GM13976 (cell line): ENCODE results near the gene POU6F2.

Experiments used
- DNase-seq: peaks from one replicate; pipeline ENCODE4 v3.0.0; 2012; ENCODE audit warnings: low spot score
- CTCF ChIP-seq: IDR thresholded peaks from 2 replicates; pipeline ENCODE4 v1.5.1; 2012; ENCODE audit warnings: borderline replicate concordance, mild to moderate bottlenecking; ENCODE audit not compliant: insufficient read depth; ENCODE audit errors: extremely low read depth, missing control alignments, control extremely low read depth
- in situ Hi-C: fragments of 300-500 bp; cut with MboI; formaldehyde crosslinking; loops from one replicate; pipeline ENCODE4 v1.12.0; 2022; ENCODE audit warnings: low sequenced_read_pairs, mixed read lengths, inconsistent platforms; ENCODE audit not compliant: unreplicated experiment

POU6F2 gene

GRCh38 chr7:39202041-39202440 lies 224.3 kb downstream of the POU6F2 start:
- TF ChIP-seq CTCF, result no peak
- in situ Hi-C loops, result no loop called here
- DNase-seq, result no peak

- in situ Hi-C loops, result no loop called here
- TF ChIP-seq CTCF, result no peak
- DNase-seq, result no peak
Observed at GRCh38 chr7:39210362-39210761, 232.7 kb downstream of the POU6F2 start.

GRCh38 chr7:39211581-39211980 lies 233.9 kb downstream of the POU6F2 start:
- no peak for TF ChIP-seq CTCF
- in situ Hi-C loops, result no loop called here
- no peak for DNase-seq

DNA sequence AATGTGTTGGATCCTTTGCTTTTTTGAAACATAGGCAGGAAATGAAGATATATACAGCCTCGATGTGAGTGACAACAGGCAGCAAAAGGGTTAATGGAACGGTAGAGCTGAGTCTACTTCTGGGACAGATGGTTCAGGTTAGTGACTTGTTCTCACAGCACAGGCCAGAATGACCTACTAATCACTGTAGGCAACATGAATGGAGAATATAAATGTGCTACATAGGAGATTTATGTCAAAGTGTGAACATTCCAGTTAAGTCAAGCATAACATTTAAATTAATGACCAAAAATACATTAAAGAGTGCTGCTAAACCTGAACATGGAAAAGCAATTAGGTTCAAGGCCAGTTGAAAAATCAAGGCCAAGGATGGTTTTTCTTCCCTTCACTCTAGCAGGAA lies 235.2 kb downstream of the POU6F2 start:
- no peak for DNase-seq
- TF ChIP-seq CTCF, result no peak
- in situ Hi-C loops, result no loop called here

GRCh38 chr7:39217783-39218182 lies 240.1 kb downstream of the POU6F2 start:
- no peak for DNase-seq
- in situ Hi-C loops, result no loop called here
- no peak for TF ChIP-seq CTCF

DNA sequence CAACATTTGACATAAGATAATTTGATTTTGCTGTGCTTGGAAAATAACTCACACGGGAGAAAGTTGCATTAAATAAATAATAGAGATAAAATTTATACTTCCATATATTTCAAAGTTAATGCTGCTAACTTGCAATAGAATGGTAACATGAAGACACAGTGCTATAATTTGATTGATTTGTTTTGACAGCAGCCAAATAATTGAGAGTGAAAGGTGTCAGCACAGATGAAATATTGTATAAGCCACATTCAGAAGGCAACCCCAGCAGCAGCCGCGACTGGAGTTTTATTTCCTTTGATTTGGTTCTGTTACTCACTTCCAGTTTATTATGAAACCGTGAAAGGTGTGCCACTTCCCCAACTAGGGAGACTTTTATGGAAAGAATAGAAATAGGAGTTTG lies 242.2 kb downstream of the POU6F2 start:
- TF ChIP-seq CTCF, result no peak
- no peak for DNase-seq
- in situ Hi-C loops, result no loop called here

GRCh38 chr7:39221901-39222300 lies 244.2 kb downstream of the POU6F2 start:
- in situ Hi-C loops, result no loop called here
- DNase-seq, result no peak
- TF ChIP-seq CTCF, result no peak
